Bronchial epithelial cell (primary cell): Measurements from ENCODE around the gene FMR1. TPM values are rescaled to one million over a fixed set of nuclear protein-coding genes. Genes with fewer than 3 reads are reported as not detected.

ENCODE experiments used
- DNase-seq: peaks from one replicate; pipeline ENCODE4 v3.0.0-alpha.2; 2010; ENCODE audit warnings: low read depth
- FAIRE-seq: peaks from 2 replicates; lab custom pipeline; 2011; peaks lifted over from hg19 to GRCh38; lab: Jason Lieb, UNC
- H3K27me3 ChIP-seq: 2 replicates; pipeline ENCODE4 v1.5.1; 2011; ENCODE audit warnings: low read length; ENCODE audit not compliant: control insufficient read depth, insufficient read depth
- H3K36me3 ChIP-seq: 2 replicates; pipeline ENCODE4 v1.5.1; 2011; ENCODE audit warnings: low read length; ENCODE audit not compliant: control insufficient read depth, insufficient read depth
- H3K4me3 ChIP-seq: 2 replicates; pipeline ENCODE4 v1.5.1; 2011; ENCODE audit warnings: mild to moderate bottlenecking, low read depth, low read length, control low read depth
- total RNA-seq: library from RNA; depleted of rRNA; stranded (reverse); fragments of >200 nt; gene quantifications from 2 replicates; pipeline ENCODE4 v1.2.1, GENCODE V29; 2014
- TF ChIP-seq, protein P1 (sequence below): IDR thresholded peaks from 2 replicates; pipeline ENCODE4 v1.5.1; 2011; ENCODE audit warnings: mild to moderate bottlenecking, moderate library complexity, low read length, control low read depth, inconsistent platforms; ENCODE audit not compliant: insufficient read depth, severe bottlenecking

Gene FMR1
- total RNA-seq, 1 donor from 2014 or later: 22.9 TPM

- FAIRE-seq (no peak), DNase-seq (no peak)
- Histone ChIP-seq H3K27me3 (no peaks in the 10 kb centered on the region), H3K36me3 (no peaks in the 10 kb centered on the region), H3K4me3 (no peak overlapping the region)
- TF ChIP-seq, protein P1, sequence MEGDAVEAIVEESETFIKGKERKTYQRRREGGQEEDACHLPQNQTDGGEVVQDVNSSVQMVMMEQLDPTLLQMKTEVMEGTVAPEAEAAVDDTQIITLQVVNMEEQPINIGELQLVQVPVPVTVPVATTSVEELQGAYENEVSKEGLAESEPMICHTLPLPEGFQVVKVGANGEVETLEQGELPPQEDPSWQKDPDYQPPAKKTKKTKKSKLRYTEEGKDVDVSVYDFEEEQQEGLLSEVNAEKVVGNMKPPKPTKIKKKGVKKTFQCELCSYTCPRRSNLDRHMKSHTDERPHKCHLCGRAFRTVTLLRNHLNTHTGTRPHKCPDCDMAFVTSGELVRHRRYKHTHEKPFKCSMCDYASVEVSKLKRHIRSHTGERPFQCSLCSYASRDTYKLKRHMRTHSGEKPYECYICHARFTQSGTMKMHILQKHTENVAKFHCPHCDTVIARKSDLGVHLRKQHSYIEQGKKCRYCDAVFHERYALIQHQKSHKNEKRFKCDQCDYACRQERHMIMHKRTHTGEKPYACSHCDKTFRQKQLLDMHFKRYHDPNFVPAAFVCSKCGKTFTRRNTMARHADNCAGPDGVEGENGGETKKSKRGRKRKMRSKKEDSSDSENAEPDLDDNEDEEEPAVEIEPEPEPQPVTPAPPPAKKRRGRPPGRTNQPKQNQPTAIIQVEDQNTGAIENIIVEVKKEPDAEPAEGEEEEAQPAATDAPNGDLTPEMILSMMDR: no peak
Measured at GRCh38 chrX:147920161-147920666, 8.5 kb downstream of the FMR1 start.

DNA sequence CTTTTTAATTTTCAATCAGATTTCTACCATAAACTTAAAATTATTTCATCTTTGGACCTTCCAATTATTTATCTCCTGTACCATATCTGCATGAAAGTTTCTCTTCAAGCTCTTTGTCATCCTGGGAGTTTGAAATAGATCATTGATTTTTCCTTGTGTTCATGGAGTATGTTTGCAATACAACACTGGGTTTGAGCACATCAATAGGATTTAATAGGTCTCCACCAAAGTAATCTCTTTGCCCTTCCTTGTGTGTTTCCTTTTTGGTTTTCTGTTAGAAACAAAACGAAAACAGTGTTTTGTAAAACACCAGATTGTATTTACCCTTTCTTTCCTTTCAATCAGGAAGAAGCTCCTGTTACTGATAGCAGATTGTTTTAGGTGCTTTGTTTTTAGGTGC, 11.9 kb downstream of the FMR1 start:
- H3K27me3 ChIP-seq: no peaks in the 10 kb centered on the region
- FAIRE-seq (no peak), DNase-seq (no peak)
- TF ChIP-seq, protein P1: no peak
- no peak overlapping the region for H3K4me3 ChIP-seq
- peaks cover 1% of the 10 kb centered on the region for H3K36me3 ChIP-seq

DNA sequence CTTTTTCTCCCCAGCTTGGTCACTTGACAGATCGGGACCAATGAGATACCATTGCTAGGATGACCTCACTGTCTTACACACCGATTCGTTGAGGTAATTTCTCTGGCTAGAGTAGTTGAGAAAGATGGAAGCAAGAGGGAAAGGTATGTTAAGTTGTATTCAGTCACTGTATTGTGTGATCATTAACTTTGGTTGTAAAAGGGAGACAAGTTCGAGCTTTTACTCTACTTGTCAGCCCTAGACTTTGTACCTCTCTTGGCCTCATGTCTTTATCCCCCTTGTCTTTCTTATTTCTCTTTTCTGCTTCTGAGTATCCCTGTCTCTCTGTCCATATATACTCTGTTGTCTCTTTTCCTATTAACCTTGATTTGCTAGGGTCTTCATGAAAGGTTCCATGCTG, 15.5 kb downstream of the FMR1 start:
- peaks cover 1% of the 10 kb centered on the region for H3K36me3 ChIP-seq
- no peak overlapping the region for H3K4me3 ChIP-seq
- TF ChIP-seq, protein P1: no peak
- DNase-seq: no peak
- no peak for FAIRE-seq
- no peaks in the 10 kb centered on the region for H3K27me3 ChIP-seq

GRCh38 chrX:147933815-147934214, 22.1 kb downstream of the FMR1 start:
- no peak for FAIRE-seq
- TF ChIP-seq, protein P1: no peak
- no peak for DNase-seq
- Histone ChIP-seq H3K27me3 (no peaks in the 10 kb centered on the region), H3K4me3 (no peak overlapping the region), H3K36me3 (no peaks in the 10 kb centered on the region)

DNA sequence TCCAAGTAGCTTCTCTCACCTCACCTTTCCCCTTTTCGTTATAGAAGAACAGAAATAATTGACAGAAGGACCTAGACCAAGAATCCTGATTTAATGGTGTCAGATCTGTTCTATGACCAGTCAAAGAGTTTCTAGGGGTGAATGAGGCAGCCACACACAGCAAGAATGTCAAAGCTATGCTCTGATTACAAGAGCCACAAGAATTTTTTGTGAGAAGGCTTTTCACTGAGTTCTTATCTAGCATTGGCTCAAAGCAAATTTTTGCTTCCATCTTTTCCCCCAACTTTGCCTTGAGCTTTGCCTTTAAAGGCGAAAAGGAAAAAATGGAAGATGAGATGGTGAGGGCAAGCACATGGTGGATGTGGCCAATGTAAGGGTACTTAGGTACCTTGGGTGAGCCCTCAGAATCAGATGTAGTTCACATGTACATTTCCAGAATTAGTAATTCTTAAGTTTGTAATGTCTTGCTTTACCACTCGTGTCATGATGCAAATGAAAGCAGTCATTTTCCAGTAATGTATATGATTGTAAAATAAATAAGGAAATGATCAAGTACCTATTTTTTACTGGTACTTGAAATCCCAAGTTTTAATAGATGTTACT, 23.5 kb downstream of the FMR1 start:
- no peak for FAIRE-seq
- no peak for DNase-seq
- TF ChIP-seq, protein P1: no peak
- H3K36me3 ChIP-seq: no peaks in the 10 kb centered on the region
- H3K27me3 ChIP-seq: no peaks in the 10 kb centered on the region
- no peak overlapping the region for H3K4me3 ChIP-seq

GRCh38 chrX:147945286-147945685, 33.6 kb downstream of the FMR1 start:
- DNase-seq: no peak
- Histone ChIP-seq H3K36me3 (peaks cover 1% of the 10 kb centered on the region), H3K4me3 (no peak overlapping the region), H3K27me3 (no peaks in the 10 kb centered on the region)
- FAIRE-seq: no peak
- TF ChIP-seq, protein P1: no peak
